HL-60/S4 (cell line): ENCODE results near the gene COG7.
"Not testable (repeated sequence)": the region's sequence is repeated elsewhere in the genome, so short reads cannot be mapped to it uniquely, and the experiment has no call there.

ENCODE experiments used
- in situ Hi-C: fragments of 300-500 bp; cut with MboI; formaldehyde crosslinking; loops from 2 replicates; pipeline ENCODE4 v1.14.3; 2022; ENCODE audit warnings: low sequenced_read_pairs

The COG7 gene

DNA sequence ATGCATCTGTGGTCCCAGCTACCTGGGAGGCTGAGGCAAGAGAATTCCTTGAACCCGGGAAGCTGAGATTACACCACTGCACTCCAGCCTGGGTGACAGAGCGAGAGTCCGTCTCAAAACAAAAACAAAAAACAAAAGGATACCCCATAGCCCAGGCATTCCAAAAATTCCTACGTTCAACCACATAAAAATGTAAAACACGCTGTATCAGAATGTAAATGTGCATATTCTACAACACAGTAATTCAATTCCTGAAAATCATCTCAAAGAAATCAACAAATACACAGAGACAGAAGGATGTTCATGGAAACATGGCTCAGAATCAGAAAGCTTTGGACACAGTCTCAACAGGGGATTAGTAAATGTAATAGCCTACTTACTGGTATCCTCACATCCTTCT is 33.0 kb downstream of the COG7 start:
- in situ Hi-C loops = no loop called here

DNA sequence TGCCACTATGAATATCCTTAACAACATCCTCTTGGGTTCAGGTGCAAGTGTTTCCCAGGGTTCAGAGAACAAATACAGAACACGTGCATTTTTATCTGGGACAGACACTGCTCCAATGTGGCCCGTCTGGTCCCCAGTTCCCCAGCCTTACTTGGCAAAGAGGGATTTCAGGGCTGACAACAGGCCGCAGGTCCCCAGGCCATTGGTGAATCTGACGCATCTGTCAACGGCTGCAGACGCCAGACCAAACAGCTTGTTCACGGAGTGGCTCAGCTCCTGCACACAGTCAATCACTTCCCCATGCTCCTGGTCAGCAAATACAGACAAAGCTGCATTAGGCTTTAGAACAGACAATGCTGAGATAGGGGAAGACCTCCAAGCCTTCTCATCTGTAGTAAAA is 36.2 kb downstream of the COG7 start:
- in situ Hi-C loops = no loop called here

DNA sequence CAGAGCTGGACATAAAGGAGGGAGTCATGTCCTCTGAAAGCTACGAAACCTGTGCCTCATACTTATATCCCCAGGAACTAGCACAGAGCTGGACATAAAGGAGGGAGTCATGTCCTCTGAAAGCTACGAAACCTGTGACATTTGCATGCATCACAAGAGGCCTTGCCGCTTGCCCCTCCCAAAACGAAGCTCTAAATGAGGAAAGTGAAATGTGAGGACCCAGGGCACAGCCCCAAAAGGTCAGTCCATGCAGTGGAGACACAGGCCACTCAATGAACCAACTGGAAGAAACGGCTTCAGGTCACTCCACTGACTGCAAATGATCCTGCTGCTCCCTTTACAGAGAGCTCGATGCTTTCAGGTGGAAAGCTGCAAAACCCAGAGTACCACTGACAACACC is 38.3 kb downstream of the COG7 start:
- in situ Hi-C loops = no loop called here

DNA sequence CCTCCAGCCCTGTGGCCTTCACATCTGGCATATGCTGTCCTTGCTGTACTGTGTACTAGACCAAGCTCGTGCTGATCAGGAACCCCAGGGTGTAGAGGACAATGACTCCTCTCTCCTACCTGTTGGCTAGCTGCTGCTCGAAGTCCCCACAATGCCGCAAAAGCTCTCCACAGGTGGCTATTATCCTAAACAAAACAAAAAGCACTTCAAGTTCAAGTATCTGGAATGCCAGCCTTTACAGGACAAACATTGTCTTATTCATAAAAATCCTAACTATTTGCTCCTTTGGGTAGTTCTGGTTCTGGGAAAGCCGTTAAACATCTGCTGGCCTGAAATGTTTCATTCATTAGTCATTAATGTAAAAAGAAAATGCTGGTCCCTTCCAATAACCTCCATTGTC is 42.8 kb downstream of the COG7 start:
- in situ Hi-C loops = no loop called here

DNA sequence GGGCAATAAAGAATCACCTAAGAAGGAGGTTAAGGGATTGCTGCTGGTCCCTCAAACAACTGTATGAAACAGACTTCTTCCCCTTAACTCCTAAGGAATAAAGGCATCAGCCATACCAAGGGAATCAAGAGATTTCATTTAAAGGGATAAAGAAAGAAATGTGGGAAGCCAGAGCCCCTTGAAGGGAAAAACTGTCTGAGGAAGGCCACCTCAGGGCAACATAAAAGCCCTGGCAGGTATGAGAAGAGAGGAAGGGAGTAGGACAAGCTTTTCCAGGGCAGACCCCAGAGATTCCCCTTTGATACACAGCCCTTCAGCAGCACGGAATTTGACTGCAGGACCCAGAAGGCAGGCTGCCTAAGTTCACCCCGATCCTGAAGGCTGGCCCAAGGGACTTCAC is 43.5 kb downstream of the COG7 start:
- in situ Hi-C loops = no loop called here

DNA sequence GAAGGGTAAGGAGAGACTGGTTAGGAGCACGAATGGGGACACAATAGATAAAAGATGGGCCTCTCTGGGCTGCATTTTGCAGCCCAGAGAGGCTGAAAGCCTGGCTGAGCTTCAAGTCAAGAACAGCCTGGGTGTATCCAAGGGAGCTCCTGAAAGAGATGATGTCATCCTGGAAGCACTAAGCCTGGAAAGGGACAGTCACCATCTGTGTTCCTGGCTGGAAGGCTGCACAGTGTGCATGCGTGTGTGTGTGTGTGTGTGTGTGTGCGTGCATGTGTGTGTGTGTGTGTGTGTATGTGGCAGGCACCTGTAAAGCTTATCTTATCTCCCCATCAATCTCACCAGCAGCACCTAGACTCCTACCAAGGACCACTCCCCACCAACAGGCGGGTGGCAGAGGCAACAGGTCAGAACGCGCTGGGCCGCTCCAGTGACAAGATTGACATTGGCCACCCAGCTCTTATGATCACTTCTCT is 44.1 kb downstream of the COG7 start:
- in situ Hi-C loops = no loop called here

DNA sequence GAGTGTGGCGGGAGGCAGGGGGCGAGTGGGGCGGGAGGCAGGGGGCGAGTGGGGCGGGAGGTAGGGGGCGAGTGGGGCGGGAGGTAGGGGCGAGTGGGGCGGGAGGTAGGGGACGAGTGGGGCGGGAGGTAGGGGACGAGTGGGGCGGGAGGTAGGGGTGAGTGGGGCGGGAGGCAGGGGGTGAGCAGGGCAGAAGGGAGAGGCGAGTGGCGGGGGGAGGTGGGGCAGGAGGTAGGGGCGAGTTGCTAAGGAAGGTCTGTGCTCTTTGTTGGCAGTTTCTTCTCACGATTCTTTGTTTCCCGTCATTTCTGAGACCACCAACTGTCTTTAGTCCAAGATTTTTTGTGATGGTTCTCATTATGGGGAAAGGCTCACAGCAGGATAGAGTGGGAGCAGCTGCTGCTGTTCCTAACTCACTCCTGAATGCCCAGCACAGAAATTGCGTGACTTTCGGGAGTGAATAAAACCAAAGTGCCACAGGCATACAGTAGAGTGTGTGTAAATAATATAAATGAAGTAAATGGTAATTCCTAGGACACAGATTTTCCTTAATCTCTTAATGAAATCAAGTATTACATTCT is 44.7 kb downstream of the COG7 start:
- in situ Hi-C loops = no loop called here

DNA sequence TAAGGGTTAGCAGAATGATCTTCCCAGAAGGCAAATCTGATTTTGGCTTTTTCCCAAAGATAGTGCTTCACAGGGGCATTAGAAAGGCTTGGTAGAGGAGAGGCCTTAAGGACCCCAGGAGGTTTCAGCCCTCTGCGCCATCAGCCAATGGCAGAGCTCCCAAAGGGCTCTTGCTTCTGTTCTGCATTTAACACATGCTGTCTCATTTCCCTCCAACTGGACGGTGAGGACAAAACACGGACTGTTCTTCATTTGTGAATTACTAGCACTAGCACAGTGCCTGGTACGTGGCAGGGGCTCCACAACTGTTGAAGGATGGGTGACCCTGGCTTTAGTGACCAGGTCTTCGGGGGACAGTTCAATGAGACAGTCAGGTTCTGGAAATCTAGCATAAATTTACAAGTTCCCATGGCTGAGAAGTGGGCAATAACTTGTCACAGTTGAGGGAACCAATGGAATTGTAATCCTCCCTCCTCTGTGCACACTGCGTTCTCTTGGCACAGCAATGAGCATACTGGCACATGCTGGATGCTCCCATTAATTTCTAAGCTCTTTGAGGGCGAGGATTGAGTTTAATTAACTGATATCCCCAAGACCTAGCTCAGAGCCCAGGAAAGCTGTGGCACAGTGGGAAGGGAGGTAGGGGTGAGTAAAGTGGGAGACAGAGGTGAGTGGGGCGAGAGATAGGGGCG is 45.4 kb downstream of the COG7 start:
- in situ Hi-C loops = no loop called here

DNA sequence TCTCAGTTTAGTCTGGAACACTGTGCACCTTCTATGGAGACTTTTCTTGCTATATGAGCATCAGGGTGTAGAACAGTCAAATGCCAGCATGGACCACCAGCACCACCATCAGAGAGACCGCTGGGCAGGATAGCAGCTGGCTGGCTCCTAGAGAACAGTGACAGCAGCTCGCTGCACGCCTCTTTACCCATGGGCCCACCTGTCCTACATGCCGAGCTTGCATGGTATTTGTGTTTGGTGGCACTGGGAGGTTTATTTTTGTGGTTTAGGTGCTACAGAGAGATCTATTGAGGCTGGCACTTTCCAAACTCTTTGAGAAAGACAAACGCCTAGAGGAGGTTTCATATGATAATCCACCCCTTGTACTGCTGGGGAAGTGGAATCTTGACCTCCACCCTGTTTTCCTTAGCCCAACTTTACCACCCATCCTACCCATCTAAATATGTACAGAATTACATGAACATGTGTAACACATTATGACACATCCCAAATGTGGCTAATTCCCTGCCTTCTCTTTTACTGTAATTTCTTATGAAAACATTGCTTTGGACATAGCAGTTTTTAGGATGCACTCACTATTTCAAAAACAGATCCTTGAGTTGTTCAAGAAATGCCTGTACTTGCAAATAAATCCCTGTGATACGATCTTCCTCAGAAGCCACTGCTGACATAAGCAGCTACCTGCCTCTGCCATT is 46.3 kb downstream of the COG7 start:
- in situ Hi-C loops = no loop called here

DNA sequence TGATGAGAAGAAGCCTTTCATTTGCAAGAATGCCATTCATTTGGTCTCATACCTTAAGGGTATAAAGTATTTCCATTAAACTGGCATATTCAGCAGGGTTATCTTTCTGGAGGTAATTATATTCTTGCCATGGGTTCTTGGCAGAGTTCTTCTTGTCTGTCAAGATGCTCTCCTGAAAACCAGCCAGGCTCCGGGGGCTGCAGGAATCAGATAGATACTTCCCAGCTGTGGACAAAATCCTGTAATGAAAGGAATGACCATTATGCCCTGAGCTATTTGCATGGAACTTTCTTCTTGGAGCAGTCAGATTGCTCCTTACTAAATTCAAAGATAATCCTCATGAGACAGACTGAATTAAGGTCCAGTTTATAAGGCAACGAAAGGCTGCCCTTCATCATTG is 47.0 kb downstream of the COG7 start:
- in situ Hi-C loops = no loop called here

DNA sequence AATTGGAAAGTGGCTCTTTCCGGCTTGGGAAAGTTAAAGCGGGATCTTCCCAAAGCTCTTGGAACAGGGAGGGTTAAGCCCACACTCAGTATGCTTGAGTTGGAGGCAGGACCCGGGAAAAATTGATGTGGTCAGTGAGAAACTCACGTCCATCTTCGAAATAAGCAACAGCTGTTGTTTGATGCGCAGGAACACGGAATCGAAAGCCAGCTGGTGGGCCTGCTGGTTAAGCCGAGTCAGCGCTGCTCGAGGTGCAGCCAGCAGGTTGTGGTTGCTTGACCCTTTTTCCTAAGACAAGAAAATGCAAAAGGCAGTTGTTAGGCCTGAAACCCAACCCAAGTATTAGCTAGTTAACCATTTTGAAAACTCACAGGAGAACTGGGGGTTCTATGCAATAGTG is 49.4 kb downstream of the COG7 start:
- in situ Hi-C loops = no loop called here

DNA sequence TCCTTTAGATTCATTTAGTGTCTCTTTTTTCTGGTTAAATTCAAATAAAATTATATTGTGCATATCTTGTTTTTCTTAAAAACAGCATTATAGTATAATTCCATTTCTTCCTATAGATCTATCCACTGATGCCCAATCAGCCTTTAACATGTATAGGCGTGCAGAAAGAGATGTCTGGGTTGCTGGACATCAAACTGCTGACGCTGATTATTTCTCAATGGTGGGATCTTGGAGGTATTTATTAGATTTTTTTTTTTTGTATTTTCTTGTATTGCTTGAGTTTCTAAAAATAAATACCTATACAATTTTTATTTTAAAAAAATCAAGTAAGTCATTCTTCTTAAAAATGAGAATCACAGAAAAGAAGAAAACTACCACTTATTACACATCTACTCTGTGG is 50.9 kb downstream of the COG7 start:
- in situ Hi-C loops = no loop called here

DNA sequence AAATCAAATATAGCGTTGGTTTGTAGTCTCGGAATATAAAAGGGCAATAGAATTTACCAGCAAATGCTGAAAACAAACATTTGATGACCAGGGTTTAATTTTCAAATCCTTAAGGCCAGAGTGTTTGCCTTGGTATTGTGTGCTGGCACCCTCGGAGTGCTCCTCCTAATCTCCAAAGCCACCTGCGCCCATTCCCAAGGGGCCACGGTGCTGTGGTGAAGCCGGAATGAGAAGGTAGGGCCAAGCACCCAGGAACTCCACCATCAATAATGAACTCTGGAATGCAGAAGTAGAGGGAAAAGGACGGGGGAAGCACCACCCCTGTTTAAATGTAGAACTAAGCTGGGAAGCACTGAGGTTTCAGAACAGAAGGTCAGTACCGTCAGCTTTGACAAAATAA is 51.9 kb downstream of the COG7 start:
- in situ Hi-C loops = no loop called here

DNA sequence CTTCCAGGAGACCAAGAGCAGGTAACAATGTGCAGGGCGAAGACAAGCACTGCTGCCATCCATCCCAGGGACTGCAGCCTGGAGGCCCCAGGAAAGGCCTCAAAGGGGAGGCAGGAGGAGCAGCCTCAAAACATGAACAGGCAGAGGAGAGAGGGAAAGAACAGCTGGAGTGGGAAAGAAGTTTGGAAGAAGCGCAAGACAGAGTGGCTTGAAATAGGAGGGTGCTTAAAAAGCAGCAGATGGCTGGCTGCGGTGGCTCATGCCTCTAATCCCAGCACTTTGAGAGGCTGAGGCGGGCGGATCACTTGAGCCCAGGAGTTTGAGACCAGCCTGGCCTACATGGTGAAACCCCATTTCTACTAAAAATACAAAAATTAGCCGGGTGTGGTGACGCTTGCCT is 52.5 kb downstream of the COG7 start:
- in situ Hi-C loops = not testable (repeated sequence)

DNA sequence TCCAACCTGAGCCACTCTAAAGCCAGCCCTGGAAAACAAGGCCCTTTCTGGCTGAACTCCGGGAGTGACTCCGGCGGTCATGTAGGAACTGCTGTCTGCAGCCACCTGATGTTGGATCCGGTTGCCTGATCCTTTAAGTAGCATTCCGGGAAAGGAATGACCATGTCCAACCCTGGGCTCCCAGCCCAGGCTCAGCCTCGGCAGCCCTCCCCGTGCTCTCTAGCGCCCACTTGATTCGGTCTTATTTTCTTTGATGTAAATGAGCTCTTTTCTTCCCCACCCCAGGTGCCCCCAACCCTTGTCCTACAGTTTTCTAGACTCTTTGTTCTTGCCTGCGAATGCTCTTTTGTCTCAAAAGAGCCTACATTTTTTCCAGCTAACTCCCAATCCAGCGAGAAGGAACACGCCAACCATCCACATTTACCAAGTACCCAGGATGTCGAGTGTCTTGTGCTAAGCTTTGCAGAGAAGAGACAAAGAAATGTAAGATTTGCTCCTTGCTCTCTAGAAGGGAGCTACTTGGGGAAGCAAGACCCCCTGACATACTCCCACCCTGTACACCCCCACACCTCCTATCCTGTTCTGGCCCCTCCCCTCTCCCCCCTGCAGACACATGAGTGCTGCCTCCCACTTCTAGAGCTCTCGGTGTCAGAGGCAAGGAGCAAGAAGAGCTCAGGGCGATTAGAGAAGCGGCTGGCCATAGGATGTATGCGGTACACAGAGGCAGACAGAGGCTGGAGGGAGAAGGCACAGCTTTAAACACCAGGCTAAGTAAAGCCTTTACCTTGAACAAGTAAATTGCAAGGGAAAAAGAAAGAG is 53.8 kb downstream of the COG7 start:
- in situ Hi-C loops = no loop called here

DNA sequence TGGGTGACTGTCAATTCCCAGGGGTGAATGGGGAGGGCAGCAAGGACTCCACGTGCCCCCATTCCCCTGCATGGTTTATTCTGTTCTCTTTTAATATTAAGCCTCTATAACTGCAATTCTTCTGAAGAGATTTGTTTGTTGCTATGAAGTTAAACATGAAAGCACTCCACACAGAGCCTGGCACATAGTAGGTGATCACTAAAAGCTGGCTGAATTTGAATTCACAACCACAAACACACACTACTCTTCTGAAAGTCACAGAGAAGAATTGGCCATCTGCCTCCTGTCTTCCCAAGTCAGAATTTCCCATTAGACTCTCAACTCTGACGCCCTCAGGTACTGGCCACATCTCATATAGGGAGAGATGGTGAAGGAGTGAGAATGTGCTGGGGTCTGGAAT is 55.5 kb downstream of the COG7 start:
- in situ Hi-C loops = no loop called here

DNA sequence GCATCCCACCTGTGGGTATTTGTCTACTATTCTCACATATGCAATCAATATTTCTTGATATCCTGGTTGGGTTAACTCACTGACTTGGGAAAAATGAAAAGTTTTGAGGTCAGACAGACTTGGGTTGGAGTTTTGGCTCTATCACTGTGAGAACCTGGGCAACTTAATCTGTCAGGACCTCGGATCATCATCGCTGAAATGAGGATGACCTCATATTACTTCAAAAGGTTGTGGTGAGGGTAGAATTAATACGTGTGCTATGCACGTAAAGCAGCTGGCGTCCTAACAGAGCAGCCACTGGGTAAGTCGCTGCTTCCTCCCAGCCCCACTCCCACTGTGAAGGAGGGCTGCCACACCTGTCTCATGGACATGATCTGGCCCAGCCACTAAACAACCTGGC is 57.3 kb downstream of the COG7 start:
- in situ Hi-C loops = no loop called here

DNA sequence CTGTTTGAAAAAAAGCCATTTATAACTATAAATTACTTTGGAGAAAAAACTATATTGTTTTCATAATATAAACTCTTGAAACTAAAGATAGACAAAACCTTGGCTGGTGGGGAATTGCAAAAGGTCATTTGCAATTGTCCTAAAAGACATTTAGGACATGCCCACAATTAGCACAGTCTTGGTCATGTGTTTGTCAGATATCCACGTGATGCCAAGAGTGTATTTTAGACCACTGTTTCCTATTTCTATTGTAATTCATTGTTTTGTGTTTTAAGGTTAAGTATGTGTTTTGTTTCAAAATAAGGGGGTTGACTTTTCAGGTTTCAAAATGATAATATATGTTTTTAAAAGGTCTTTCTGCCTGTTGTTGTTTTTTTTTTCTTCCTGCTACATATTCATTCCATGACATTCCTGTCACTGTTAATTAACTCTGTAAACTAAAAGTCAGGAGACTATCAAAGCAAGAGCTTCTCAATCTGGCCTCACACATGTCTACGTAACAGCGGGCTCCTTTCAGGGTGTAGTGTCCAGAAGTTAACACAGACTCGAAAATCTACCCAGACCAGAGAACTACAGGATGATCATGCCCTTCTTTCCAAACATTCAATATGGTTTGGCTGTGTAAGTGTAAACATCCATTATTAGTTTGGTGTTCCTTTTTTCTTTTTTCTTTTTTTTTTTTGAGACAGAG is 58.7 kb downstream of the COG7 start:
- in situ Hi-C loops = no loop called here

DNA sequence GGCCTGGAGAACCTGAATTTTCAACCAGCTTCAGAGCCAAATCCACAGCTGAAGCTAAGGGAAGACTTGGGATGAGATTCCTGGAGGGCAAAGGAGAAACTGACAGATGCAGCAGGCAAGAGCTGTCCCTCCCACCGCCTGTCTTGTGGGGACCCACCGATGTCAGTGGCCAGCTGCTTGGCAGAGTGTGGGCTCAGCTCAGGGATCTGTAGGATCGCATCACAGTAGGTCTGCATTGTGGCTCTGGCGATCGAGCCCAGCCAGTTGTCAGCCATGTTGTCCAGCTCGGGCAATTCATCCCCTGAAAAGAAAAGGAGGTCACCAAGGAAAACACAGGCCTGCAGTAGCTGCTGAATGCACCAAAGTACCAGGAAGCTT is 60.8 kb downstream of the COG7 start:
- in situ Hi-C loops = no loop called here

DNA sequence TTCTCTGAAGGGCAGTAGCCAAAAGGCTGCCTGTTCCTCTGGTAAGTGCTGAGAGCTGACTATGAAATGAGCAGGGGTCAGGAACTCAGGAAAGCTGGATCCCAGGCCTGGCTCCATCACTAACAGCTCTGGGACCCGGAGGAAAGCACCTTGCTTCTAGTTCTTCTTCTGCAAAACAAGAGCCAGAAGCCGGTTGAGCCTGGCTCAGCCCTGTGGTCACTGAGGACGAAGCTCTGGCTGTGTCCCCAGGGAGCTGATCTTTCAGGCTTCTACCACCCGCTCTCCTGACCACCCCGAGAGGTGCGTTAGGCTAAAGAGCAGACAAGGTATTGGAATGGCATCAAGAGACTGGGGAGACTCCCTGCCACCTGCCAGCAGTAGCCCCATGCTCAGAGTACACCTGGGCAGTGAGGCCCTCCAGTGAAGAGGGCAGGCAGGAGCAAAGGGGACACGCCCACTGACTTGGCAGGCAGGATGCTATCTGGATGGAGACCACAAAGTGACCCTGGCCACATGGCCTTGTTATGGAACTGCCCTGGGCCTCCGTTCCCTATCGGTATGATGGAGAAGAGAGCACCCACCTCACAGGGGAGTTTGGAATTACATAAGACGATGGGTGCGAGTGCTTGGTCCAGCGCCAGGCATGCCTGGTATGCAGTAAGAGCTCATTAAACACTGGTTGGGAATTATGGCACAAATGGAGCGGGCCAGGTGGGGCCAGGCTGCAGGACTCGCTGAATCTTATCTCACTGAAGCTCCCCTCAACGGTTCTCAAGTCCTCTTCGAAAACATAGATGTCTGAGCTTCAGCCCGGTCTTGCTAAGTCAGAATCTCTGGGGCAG is 61.4 kb downstream of the COG7 start:
- in situ Hi-C loops = no loop called here
